GM18505 (cell line): ENCODE results near the gene A1BG.

Experiments
- ATAC-seq: cut with Tn5 transposase; IDR thresholded peaks from one replicate; pipeline ENCODE4 v1.9.1; 2021; ENCODE audit not compliant: unreplicated experiment
- POLR2A ChIP-seq: IDR thresholded peaks from 4 replicates; pipeline ENCODE4 v1.6.1; 2011; ENCODE audit warnings: borderline replicate concordance; ENCODE audit not compliant: insufficient read depth, insufficient read length; ENCODE audit errors: extremely low read depth

A1BG gene

GRCh38 chr19:58300620-58301019 lies 52.7 kb downstream of the A1BG start:
- no peak for ATAC-seq

DNA sequence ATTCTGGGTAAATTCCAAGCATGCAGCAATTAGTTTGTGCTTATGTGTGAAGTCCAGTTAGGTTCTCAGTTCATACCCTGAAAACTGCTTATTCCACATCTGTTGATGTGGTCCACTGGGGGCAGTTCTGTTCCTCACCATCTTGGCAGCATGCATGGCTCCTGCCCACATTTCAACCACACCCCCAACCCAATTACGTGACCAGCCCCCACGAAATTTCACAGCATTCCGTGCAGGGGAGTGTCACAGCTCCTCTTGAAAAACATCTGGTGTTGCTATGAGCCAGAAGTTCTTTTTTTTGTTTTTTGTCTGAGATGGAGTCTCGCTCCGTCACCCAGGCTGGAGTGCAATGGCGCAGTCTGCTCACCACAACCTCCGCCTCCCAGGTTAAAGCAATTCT lies 57.2 kb downstream of the A1BG start:
- TF ChIP-seq POLR2A, result no peak
- no peak for ATAC-seq

More at GRCh38 chr19:58300620-58301019, 52.7 kb downstream of the A1BG start:
- TF ChIP-seq POLR2A, result no peak
